ENCODE results near the gene NOXA1. TPM values are rescaled to one million over a fixed set of nuclear protein-coding genes. Genes with fewer than 3 reads are reported as not detected.
A peak's percentile ranks its signal among the peaks of the same experiment; 100 is the strongest.

Gene NOXA1
- total RNA-seq, 1 donor from 2014 or later = 6.5 TPM

GRCh38 chr9:137391411-137391754 lies 31.8 kb upstream of the NOXA1 start:
- H3K4me3 ChIP-seq = no peak overlapping the region

GRCh38 chr9:137392232-137393007 lies 30.8 kb upstream of the NOXA1 start:
- DNase-seq = no peak

More at GRCh38 chr9:137391411-137391754, 31.8 kb upstream of the NOXA1 start:
- ATAC-seq (peak; percentile 38), DNase-seq (no peak)
- peaks cover 7% of the 10 kb centered on the region for H3K4me1 ChIP-seq
- TF ChIP-seq CTCF (IDR thresholded peaks at IDR 0.05) = no peak
- H3K9me3 ChIP-seq = no peaks in the 10 kb centered on the region
- H3K36me3 ChIP-seq = no peaks in the 10 kb centered on the region
- peak overlapping the region; percentile 78 for H3K27ac ChIP-seq
- intact Hi-C loops (cut with DNase I) = no loop called here
- no peaks in the 10 kb centered on the region for H3K27me3 ChIP-seq

GRCh38 chr9:137393176-137394150 lies 29.7 kb upstream of the NOXA1 start:
- Histone ChIP-seq H3K9me3 (no peaks in the 10 kb centered on the region), H3K27me3 (no peaks in the 10 kb centered on the region), H3K36me3 (no peaks in the 10 kb centered on the region), H3K4me3 (no peak overlapping the region), H3K27ac (no peak overlapping the region), H3K4me1 (no peaks in the 10 kb centered on the region)
- no peak for ATAC-seq
- intact Hi-C loops (cut with DNase I) = no loop called here
- no peak for TF ChIP-seq CTCF (IDR thresholded peaks at IDR 0.05)
- no peak for DNase-seq

More at GRCh38 chr9:137392232-137393007, 30.8 kb upstream of the NOXA1 start:
- Histone ChIP-seq H3K9me3 (no peaks in the 10 kb centered on the region), H3K27ac (no peak overlapping the region), H3K4me1 (peaks cover 7% of the 10 kb centered on the region), H3K36me3 (no peaks in the 10 kb centered on the region), H3K27me3 (no peaks in the 10 kb centered on the region), H3K4me3 (no peak overlapping the region)
- intact Hi-C loops (cut with DNase I) = no loop called here
- no peak for TF ChIP-seq CTCF (IDR thresholded peaks at IDR 0.05)
- ATAC-seq = no peak

GRCh38 chr9:137394866-137395665 lies 28.1 kb upstream of the NOXA1 start:
- H3K36me3 ChIP-seq = no peaks in the 10 kb centered on the region
- H3K4me1 ChIP-seq = no peaks in the 10 kb centered on the region
- DNase-seq = no peak
- no peaks in the 10 kb centered on the region for H3K9me3 ChIP-seq
- no peaks in the 10 kb centered on the region for H3K27me3 ChIP-seq
- H3K4me3 ChIP-seq = no peak overlapping the region
- H3K27ac ChIP-seq = no peak overlapping the region
- ATAC-seq = no peak
- no peak for TF ChIP-seq CTCF (IDR thresholded peaks at IDR 0.05)
- intact Hi-C loops (cut with DNase I) = no loop called here

GRCh38 chr9:137395666-137396010 lies 27.6 kb upstream of the NOXA1 start:
- intact Hi-C loops (cut with DNase I) = no loop called here
- ATAC-seq = no peak

More at GRCh38 chr9:137395666-137396010, 27.6 kb upstream of the NOXA1 start:
- H3K27ac ChIP-seq = no peak overlapping the region
- no peak for DNase-seq
- H3K4me3 ChIP-seq = no peak overlapping the region
- H3K27me3 ChIP-seq = no peaks in the 10 kb centered on the region
- no peaks in the 10 kb centered on the region for H3K9me3 ChIP-seq
- no peaks in the 10 kb centered on the region for H3K36me3 ChIP-seq
- no peaks in the 10 kb centered on the region for H3K4me1 ChIP-seq
- no peak for TF ChIP-seq CTCF (IDR thresholded peaks at IDR 0.05)

Data from upper lobe of right lung (tissue), 1 donor.